Neural progenitor cell (in vitro differentiated cells): ENCODE measurements around the gene KRT79. TPM values are rescaled to one million over a fixed set of nuclear protein-coding genes. Genes with fewer than 3 reads are reported as not detected.
"Not testable (repeated sequence)": the region's sequence is repeated elsewhere in the genome, so short reads cannot be mapped to it uniquely, and the experiment has no call there.

Experiments used
- DNase-seq: peaks from one replicate; pipeline ENCODE4 v3.0.0-alpha.2; 2016; ENCODE audit warnings: low spot score
- H2AFZ ChIP-seq: fragments of 200-600 bp; sonication (generic); replicated peaks from 2 replicates; pipeline ENCODE4 v1.6.1; 2016; ENCODE audit warnings: antibody characterized with exemption
- H3F3A ChIP-seq: fragments of 200-600 bp; sonication (generic); 2 replicates; pipeline ENCODE4 v1.6.1; 2016; ENCODE audit warnings: antibody characterized with exemption, low read depth
- H3K27ac ChIP-seq: fragments of 200-600 bp; sonication (generic); 2 replicates; pipeline ENCODE4 v1.5.1; 2016; ENCODE audit warnings: mild to moderate bottlenecking
- H3K27me3 ChIP-seq: fragments of 200-600 bp; sonication (generic); 2 replicates; pipeline ENCODE4 v1.6.1; 2016; ENCODE audit warnings: mild to moderate bottlenecking, moderate library complexity
- H3K36me3 ChIP-seq: fragments of 200-600 bp; sonication (generic); 2 replicates; pipeline ENCODE4 v1.5.1; 2016
- H3K4me1 ChIP-seq: fragments of 200-600 bp; sonication (generic); 2 replicates; pipeline ENCODE4 v1.6.1; 2016; ENCODE audit warnings: mixed run types
- H3K4me2 ChIP-seq: fragments of 200-600 bp; sonication (generic); 2 replicates; pipeline ENCODE4 v1.6.1; 2016
- H3K4me3 ChIP-seq: fragments of 200-600 bp; sonication (generic); 2 replicates; pipeline ENCODE4 v1.5.1; 2016
- H3K79me2 ChIP-seq: fragments of 200-600 bp; sonication (generic); 2 replicates; pipeline ENCODE4 v1.6.1; 2016; ENCODE audit warnings: low read depth
- H3K9ac ChIP-seq: fragments of 200-600 bp; sonication (generic); 2 replicates; pipeline ENCODE4 v1.6.1; 2016
- H3K9me3 ChIP-seq: fragments of 200-600 bp; sonication (generic); 2 replicates; pipeline ENCODE4 v1.5.1; 2016; ENCODE audit warnings: low read depth
- H4K20me1 ChIP-seq: fragments of 200-600 bp; sonication (generic); 2 replicates; pipeline ENCODE4 v1.6.1; 2016; ENCODE audit warnings: low read depth
- H3K27ac Mint-ChIP-seq: 3 replicates; pipeline ENCODE4 v1.8.0; 2021; ENCODE audit warnings: mixed read lengths
- H3K27me3 Mint-ChIP-seq: 2 replicates; pipeline ENCODE4 v1.8.0; 2022; ENCODE audit warnings: low read depth, mild to moderate bottlenecking, inconsistent platforms, moderate library complexity, mixed read lengths; ENCODE audit not compliant: insufficient read depth
- H3K36me3 Mint-ChIP-seq: 3 replicates; pipeline ENCODE4 v1.8.0; 2021; ENCODE audit warnings: mixed read lengths
- H3K4me1 Mint-ChIP-seq: 3 replicates; pipeline ENCODE4 v1.8.0; 2021; ENCODE audit warnings: mixed read lengths
- H3K4me3 Mint-ChIP-seq: 3 replicates; pipeline ENCODE4 v1.8.0; 2021; ENCODE audit warnings: mild to moderate bottlenecking, moderate library complexity, mixed read lengths
- H3K9me3 Mint-ChIP-seq: 3 replicates; pipeline ENCODE4 v1.8.0; 2020; ENCODE audit warnings: mixed read lengths
- EZH2 ChIP-seq: fragments of 200-600 bp; sonication (generic); IDR thresholded peaks from 2 replicates; pipeline ENCODE4 v1.6.1; 2017; ENCODE audit warnings: antibody characterized with exemption, mild to moderate bottlenecking, moderate library complexity
- EZH2phosphoT487 ChIP-seq: fragments of 200-600 bp; sonication (generic); IDR thresholded peaks from 2 replicates; pipeline ENCODE4 v1.6.1; 2017; ENCODE audit warnings: antibody characterized with exemption
- total RNA-seq: library from RNA; depleted of rRNA; stranded (reverse); fragments of >200 nt; gene quantifications from 2 replicates; pipeline ENCODE4 v1.2.3, GENCODE V29; 2015; ENCODE audit warnings: low replicate concordance
- TF ChIP-seq, protein P1 (sequence below): fragments of 200-600 bp; sonication (generic); IDR thresholded peaks from 2 replicates; pipeline ENCODE4 v1.5.1; 2017; ENCODE audit warnings: antibody characterized with exemption, mild to moderate bottlenecking

KRT79 gene
- not detected in 2 replicates for total RNA-seq

GRCh38 chr12:52833922-52834726 is at the start of gene KRT79:
Gene KRT79, minus strand, starts transcription at chr12:52834311. Its CDS starts 51 bp downstream, at chr12:52834260.
- no peak within 1 kb of the TSS for H3K4me3 ChIP-seq
- no peaks in the 10 kb centered on the region for H3K36me3 ChIP-seq
- H3K4me2 ChIP-seq, result no peak within 1 kb of the TSS
- H3K27me3 Mint-ChIP-seq, result peaks cover 12% of the 10 kb centered on the region
- no peaks in the 10 kb centered on the region for H3F3A ChIP-seq
- H3K4me1 ChIP-seq, result peaks cover 2% of the 10 kb centered on the region
- H3K36me3 Mint-ChIP-seq, result no peaks in the 10 kb centered on the region
- H3K27ac ChIP-seq, result no peak within 1 kb of the TSS
- H3K9ac ChIP-seq, result no peak within 1 kb of the TSS
- DNase-seq, result no peak
- no peak within 1 kb of the TSS for H3K4me3 Mint-ChIP-seq
- TF ChIP-seq EZH2phosphoT487 (no peak), EZH2 (no peak)
- TF ChIP-seq, protein P1, sequence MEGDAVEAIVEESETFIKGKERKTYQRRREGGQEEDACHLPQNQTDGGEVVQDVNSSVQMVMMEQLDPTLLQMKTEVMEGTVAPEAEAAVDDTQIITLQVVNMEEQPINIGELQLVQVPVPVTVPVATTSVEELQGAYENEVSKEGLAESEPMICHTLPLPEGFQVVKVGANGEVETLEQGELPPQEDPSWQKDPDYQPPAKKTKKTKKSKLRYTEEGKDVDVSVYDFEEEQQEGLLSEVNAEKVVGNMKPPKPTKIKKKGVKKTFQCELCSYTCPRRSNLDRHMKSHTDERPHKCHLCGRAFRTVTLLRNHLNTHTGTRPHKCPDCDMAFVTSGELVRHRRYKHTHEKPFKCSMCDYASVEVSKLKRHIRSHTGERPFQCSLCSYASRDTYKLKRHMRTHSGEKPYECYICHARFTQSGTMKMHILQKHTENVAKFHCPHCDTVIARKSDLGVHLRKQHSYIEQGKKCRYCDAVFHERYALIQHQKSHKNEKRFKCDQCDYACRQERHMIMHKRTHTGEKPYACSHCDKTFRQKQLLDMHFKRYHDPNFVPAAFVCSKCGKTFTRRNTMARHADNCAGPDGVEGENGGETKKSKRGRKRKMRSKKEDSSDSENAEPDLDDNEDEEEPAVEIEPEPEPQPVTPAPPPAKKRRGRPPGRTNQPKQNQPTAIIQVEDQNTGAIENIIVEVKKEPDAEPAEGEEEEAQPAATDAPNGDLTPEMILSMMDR, result no peak
- no peaks in the 10 kb centered on the region for H3K9me3 Mint-ChIP-seq
- peaks cover 34% of the 10 kb centered on the region for H3K4me1 Mint-ChIP-seq
- H3K79me2 ChIP-seq, result no peaks in the 10 kb centered on the region
- no peaks in the 10 kb centered on the region for H3K27me3 ChIP-seq
- H2AFZ ChIP-seq, result no peak within 1 kb of the TSS
- no peaks in the 10 kb centered on the region for H4K20me1 ChIP-seq
- H3K9me3 ChIP-seq, result no peaks in the 10 kb centered on the region
- no peak within 1 kb of the TSS for H3K27ac Mint-ChIP-seq

- H3K36me3 Mint-ChIP-seq, H3K4me1 ChIP-seq, H3K27me3 ChIP-seq, H3K4me1 Mint-ChIP-seq, H3K9ac ChIP-seq, H4K20me1 ChIP-seq, H3K9me3 Mint-ChIP-seq, H3K9me3 ChIP-seq, H2AFZ ChIP-seq, DNase-seq, H3K27ac ChIP-seq, H3K27ac Mint-ChIP-seq, H3K79me2 ChIP-seq, H3K27me3 Mint-ChIP-seq, H3F3A ChIP-seq, H3K4me2 ChIP-seq, H3K4me3 ChIP-seq, H3K36me3 ChIP-seq, H3K4me3 Mint-ChIP-seq: not testable (repeated sequence)
Measured at GRCh38 chr12:52880499-52880898, 46.4 kb upstream of the KRT79 start.

DNA sequence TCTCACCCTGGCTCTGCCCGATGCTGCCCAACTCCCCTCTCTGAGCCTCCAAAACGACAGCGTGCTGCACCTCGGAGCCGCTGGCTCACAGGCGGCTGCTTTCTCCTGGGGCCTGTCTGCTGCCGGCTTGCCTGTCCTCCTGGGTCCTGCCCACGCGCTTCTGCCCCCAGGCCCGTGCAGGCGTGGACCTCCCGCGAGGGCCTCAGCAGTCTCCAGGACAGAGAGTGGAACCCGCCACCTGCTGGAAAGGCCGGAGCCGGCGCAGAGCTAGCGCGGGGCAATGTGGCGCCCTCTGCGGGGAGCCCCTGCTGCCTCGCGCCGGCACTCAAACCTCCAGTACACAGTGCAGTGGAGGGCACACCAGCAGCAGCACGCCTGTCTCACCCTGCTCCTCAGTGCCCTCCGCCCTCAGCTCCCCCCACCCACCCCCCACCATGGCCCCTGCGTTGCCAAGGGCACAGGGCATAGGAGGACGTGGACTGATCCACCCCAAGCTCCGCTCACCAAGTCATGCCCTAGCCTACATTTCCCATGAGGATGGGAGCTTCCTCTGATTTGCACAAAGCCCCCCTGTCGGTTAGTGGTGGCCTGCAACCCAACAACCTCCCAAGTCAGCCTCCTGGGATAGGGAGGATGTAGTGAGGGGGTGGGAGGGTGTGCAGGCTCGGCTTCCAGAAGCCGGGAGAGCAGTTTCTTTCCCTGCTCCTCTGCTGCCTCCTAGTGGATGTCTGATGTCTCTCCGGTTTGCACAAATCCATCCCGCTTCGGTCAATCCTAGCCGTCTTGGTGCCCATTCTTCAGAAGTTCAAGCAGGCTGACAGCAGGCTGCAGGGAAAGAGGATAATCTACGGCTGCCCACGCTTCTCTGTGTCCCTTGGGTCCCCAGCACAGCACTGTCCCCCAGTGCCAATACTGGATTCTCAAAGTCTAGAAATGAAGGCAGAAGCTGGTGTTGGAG is 45.6 kb upstream of the KRT79 start:
- no peak overlapping the region for H3K27ac ChIP-seq
- Mint-ChIP-seq H3K27ac (peak overlapping the region; percentile 83), H3K36me3 (no peaks in the 10 kb centered on the region), H3K9me3 (no peaks in the 10 kb centered on the region), H3K4me1 (peaks cover 12% of the 10 kb centered on the region), H3K27me3 (peaks cover 12% of the 10 kb centered on the region), H3K4me3 (peak overlapping the region; percentile 75)
- no peaks in the 10 kb centered on the region for H3F3A ChIP-seq
- TF ChIP-seq, protein P1, result peak; percentile 67
- TF ChIP-seq EZH2 (no peak), EZH2phosphoT487 (no peak)
- peak overlapping the region; percentile 74 for H3K4me2 ChIP-seq
- DNase-seq, result peak; percentile 96
- H3K4me3 ChIP-seq, result peak overlapping the region; percentile 31
- no peaks in the 10 kb centered on the region for H4K20me1 ChIP-seq
- H3K9me3 ChIP-seq, result no peaks in the 10 kb centered on the region
- H3K79me2 ChIP-seq, result no peaks in the 10 kb centered on the region
- H3K9ac ChIP-seq, result no peak overlapping the region
- no peaks in the 10 kb centered on the region for H3K36me3 ChIP-seq
- peaks cover 6% of the 10 kb centered on the region for H3K4me1 ChIP-seq
- peaks cover 6% of the 10 kb centered on the region for H3K27me3 ChIP-seq
- H2AFZ ChIP-seq, result peak overlapping the region; percentile 74
